AG04449 (cell line): Measurements from ENCODE around the gene DDIT3.

Experiments
- CTCF ChIA-PET: fragments of 350-600 bp; formaldehyde crosslinking; extraction: SDS; loops from one replicate; lab custom pipeline; 2021; ENCODE audit warnings: antibody characterized with exemption; lab: Yijun Ruan, JAX
- POLR2A ChIA-PET: fragments of 400-600, 350-600 bp; formaldehyde crosslinking; extraction: SDS; loops from one replicate; lab custom pipeline; 2020; ENCODE audit warnings: antibody characterized with exemption, inconsistent platforms; lab: Yijun Ruan, JAX
- DNase-seq: peaks from one replicate; pipeline ENCODE4 v3.0.0-alpha.2; 2010; ENCODE audit warnings: low read depth, low spot score
- H3K4me3 ChIP-seq: 2 replicates; pipeline ENCODE4 v1.5.1; 2011; ENCODE audit warnings: low read depth, mild to moderate bottlenecking, control low read depth, low read length
- CTCF ChIP-seq: IDR thresholded peaks from one replicate; pipeline ENCODE4 v1.5.1; 2011; ENCODE audit warnings: mild to moderate bottlenecking, moderate library complexity, low read length, control low read depth, inconsistent platforms; ENCODE audit not compliant: insufficient read depth; ENCODE audit errors: missing control alignments

DDIT3 gene

GRCh38 chr12:57526477-57527126 is 6.3 kb upstream of the DDIT3 start:
- CTCF ChIA-PET, result interaction anchor here (0.7 to 1.3 kb wide), 4 partner anchors 11 to 199 kb away, joined by 3 read pairs; no protein-coding TSS in a partner anchor
- POLR2A ChIA-PET, result interaction anchor here (1.0 to 1.3 kb wide), 2 partner anchors 12 to 17 kb away, joined by 3 to 4 read pairs; no protein-coding TSS in a partner anchor

GRCh38 chr12:57525615-57526383 is 5.5 kb upstream of the DDIT3 start:
- TF ChIP-seq CTCF, result no peak
- no peak overlapping the region for H3K4me3 ChIP-seq
- ChIA-PET POLR2A (interaction anchor here (1.0 to 1.3 kb wide), 2 partner anchors 11 to 18 kb away, joined by 3 to 4 read pairs; no protein-coding TSS in a partner anchor), CTCF (interaction anchor here (0.8 to 2.4 kb wide), 3 partner anchors 15 to 70 kb away, joined by 3 to 7 read pairs (median 3); no protein-coding TSS in a partner anchor)
- no peak for DNase-seq

More at GRCh38 chr12:57526477-57527126, 6.3 kb upstream of the DDIT3 start:
- DNase-seq, result no peak
- no peak for TF ChIP-seq CTCF
- H3K4me3 ChIP-seq, result no peak overlapping the region

GRCh38 chr12:57524814-57525614 is 4.7 kb upstream of the DDIT3 start:
- no peak for TF ChIP-seq CTCF
- H3K4me3 ChIP-seq, result peak overlapping the region; percentile 89
- CTCF ChIA-PET, result interaction anchor here (0.8 to 2.4 kb wide), 4 partner anchors 16 to 110 kb away, joined by 3 to 7 read pairs (median 4); no protein-coding TSS in a partner anchor
- no peak for DNase-seq
- POLR2A ChIA-PET, result interaction anchor here (1.7 to 2.0 kb wide), 2 partner anchors 8 to 10 kb away, joined by 5 to 10 read pairs; no protein-coding TSS in a partner anchor

- no peak for DNase-seq
- CTCF ChIA-PET, result interaction anchor here (0.7 to 2.4 kb wide), 4 partner anchors 11 to 111 kb away, joined by 3 to 7 read pairs (median 4); no protein-coding TSS in a partner anchor
- POLR2A ChIA-PET, result interaction anchor here (0.6 to 2.0 kb wide), 4 partner anchors 9 to 23 kb away, joined by 3 to 10 read pairs (median 4); partner anchors contain the start of gene DCTN2
- TF ChIP-seq CTCF, result no peak
- H3K4me3 ChIP-seq, result peak overlapping the region; percentile 89
Measured at GRCh38 chr12:57523706-57524614, 3.6 kb upstream of the DDIT3 start.
